Natural killer cell (primary cell): Measurements from ENCODE around the gene SLC7A6OS. TPM values are rescaled to one million over a fixed set of nuclear protein-coding genes. Genes with fewer than 3 reads are reported as not detected.
A peak's percentile ranks its signal among the peaks of the same experiment; 100 is the strongest.

Source experiments
- ATAC-seq, 3 donors: fragments of 150-1000 bp in 2 of 3; fragments of 200-7000 bp in 1 of 3; cut with Tn5 transposase; 1 replicate in 1 of 3; 2 replicates in 2 of 3; pipeline ENCODE4 v1.10.0; 2021; ENCODE audit warnings: mild to moderate bottlenecking in 2 of 3, moderate library complexity in 2 of 3
- DNase-seq, 2 donors: peaks; one replicate each; pipeline versions ENCODE4 v3.0.0 to v3.0.0-alpha.2; 2013 to 2021; ENCODE audit warnings: mixed read lengths in 1 of 2
- H3K27ac ChIP-seq: one replicate; pipeline ENCODE4 v1.5.1; 2013; ENCODE audit warnings: mild to moderate bottlenecking, low read length
- H3K27me3 ChIP-seq: one replicate; pipeline ENCODE4 v1.6.1; 2013; ENCODE audit warnings: low read length; ENCODE audit not compliant: control insufficient read depth, insufficient read depth
- H3K36me3 ChIP-seq: one replicate; pipeline ENCODE4 v1.6.1; 2013; ENCODE audit warnings: low read length; ENCODE audit not compliant: control insufficient read depth, insufficient read depth
- H3K4me1 ChIP-seq: one replicate; pipeline ENCODE4 v1.6.1; 2013; ENCODE audit warnings: low read length; ENCODE audit not compliant: control insufficient read depth, insufficient read depth
- H3K4me3 ChIP-seq: one replicate; pipeline ENCODE4 v1.5.1; 2013; ENCODE audit warnings: low read length
- H3K9me3 ChIP-seq: one replicate; pipeline ENCODE4 v1.6.1; 2013; ENCODE audit warnings: low read length; ENCODE audit not compliant: control insufficient read depth, insufficient read depth
- H3K27ac Mint-ChIP-seq, 2 donors: one replicate each; pipeline ENCODE4 v1.8.0; 2022; ENCODE audit warnings: mild to moderate bottlenecking in 2 of 2, mixed read lengths in 2 of 2, moderate library complexity in 1 of 2
- H3K27me3 Mint-ChIP-seq, 2 donors: one replicate each; pipeline ENCODE4 v1.8.0; 2022; ENCODE audit warnings: low read depth in 2 of 2, mixed read lengths in 2 of 2
- H3K36me3 Mint-ChIP-seq: one replicate; pipeline ENCODE4 v1.8.0; 2022; ENCODE audit warnings: mixed read lengths
- H3K4me1 Mint-ChIP-seq, 2 donors: one replicate each; pipeline ENCODE4 v1.8.0; 2022; ENCODE audit warnings: mixed read lengths in 2 of 2
- H3K4me3 Mint-ChIP-seq: one replicate; pipeline ENCODE4 v1.8.0; 2022; ENCODE audit warnings: mild to moderate bottlenecking, moderate library complexity, mixed read lengths
- H3K9me3 Mint-ChIP-seq, 2 donors: one replicate each; pipeline ENCODE4 v1.8.0; 2022; ENCODE audit warnings: mixed read lengths in 2 of 2
- WGBS: methylation state at CpG from one replicate; pipeline ENCODE4 v1.1.7; 2013; ENCODE audit warnings: missing lambda C conversion rate; ENCODE audit not compliant: insufficient coverage; 5-methylcytosine and 5-hydroxymethylcytosine counted together
- intact Hi-C: fragments of 100-400 bp; cut with micrococcal nuclease; formaldehyde crosslinking; loops from one replicate; pipeline ENCODE4 v1.14.2; 2022
- total RNA-seq, 4 donors: library from RNA; stranded (reverse); fragments of 120-200 nt in 1 of 4; gene quantifications; one replicate each; pipeline versions ENCODE4 v1.2.3 to v1.2.4, GENCODE V29; 2013 to 2022
- TF ChIP-seq, protein P1 (sequence below): fragments of 200-600 bp; IDR thresholded peaks from one replicate; pipeline ENCODE4 v1.8.0; 2022; ENCODE audit warnings: antibody characterized with exemption

Gene SLC7A6OS
- 10 to 100 TPM; 46.3 to 57.3 (median 56.1) TPM for total RNA-seq
- total RNA-seq (2013), result 33.7 TPM

DNA sequence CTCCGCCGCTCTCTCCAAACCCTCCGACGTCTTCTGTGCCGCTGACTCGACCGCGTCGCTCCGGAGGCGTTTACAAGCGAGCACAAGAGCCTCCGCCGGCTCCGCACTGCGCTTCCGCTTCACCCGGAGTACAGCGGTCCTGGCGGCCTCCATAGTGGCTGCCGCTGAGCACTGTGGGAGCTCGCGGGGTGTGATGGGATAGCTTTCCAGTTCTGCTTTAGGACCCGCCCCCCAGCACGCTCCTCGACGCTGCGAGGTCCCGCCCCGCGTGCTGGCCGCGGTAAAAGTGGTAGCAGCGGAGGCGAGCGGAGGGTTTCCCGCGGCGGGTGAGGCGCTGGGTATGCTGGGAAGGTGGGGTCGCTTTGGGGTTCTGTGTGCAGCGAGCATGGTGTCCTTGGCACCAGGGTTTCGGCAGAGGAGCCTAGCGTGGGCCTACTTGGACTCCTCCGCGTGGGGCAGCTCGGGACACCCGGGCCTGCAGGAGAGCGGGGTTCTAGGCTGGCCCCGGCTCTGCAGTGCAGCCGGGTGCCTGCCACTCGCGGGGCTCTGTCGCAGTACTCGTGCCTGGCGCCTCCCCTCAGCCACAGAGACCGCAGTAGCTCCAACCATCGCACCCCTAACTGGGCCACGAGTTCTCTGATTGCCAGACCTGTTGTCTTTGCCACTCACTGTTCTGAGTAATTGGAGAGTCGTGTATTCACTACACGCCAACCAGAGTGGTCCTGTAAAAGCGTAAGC, at the start of gene SLC7A6OS, which contains the start of gene PRMT7:
TSS of gene SLC7A6OS (minus strand) at position 173 of the 738 bp plus-strand sequence. CDS start at position 153, 20 bp downstream.
TSS of gene PRMT7 (plus strand) at position 246 of the 738 bp plus-strand sequence. CDS start 4,961 bp downstream, outside the sequence.
- no peaks in the 10 kb centered on the region for H3K27me3 ChIP-seq
- ATAC-seq (peak; percentile 96 to 100 (median 96)), DNase-seq (peak; percentile 88 to 96)
- H3K9me3 ChIP-seq, result no peaks in the 10 kb centered on the region
- H3K4me1 ChIP-seq, result peaks cover 29% of the 10 kb centered on the region
- Mint-ChIP-seq H3K9me3 (no peaks in the 10 kb centered on the region), H3K27me3 (no peaks in the 10 kb centered on the region), H3K4me3 (peak within 1 kb of the TSS; percentile 96), H3K4me1 (peaks cover 30 to 39% of the 10 kb centered on the region in 2 donors), H3K27ac (peak within 1 kb of the TSS; percentile 93 to 96), H3K36me3 (no peaks in the 10 kb centered on the region)
- H3K36me3 ChIP-seq, result peaks cover 37% of the 10 kb centered on the region
- H3K27ac ChIP-seq, result peak within 1 kb of the TSS; percentile 69
- WGBS, result under 1% methylated on average over 62 of the region's 62 CpGs
- H3K4me3 ChIP-seq, result peak within 1 kb of the TSS; percentile 61
- TF ChIP-seq, protein P1, sequence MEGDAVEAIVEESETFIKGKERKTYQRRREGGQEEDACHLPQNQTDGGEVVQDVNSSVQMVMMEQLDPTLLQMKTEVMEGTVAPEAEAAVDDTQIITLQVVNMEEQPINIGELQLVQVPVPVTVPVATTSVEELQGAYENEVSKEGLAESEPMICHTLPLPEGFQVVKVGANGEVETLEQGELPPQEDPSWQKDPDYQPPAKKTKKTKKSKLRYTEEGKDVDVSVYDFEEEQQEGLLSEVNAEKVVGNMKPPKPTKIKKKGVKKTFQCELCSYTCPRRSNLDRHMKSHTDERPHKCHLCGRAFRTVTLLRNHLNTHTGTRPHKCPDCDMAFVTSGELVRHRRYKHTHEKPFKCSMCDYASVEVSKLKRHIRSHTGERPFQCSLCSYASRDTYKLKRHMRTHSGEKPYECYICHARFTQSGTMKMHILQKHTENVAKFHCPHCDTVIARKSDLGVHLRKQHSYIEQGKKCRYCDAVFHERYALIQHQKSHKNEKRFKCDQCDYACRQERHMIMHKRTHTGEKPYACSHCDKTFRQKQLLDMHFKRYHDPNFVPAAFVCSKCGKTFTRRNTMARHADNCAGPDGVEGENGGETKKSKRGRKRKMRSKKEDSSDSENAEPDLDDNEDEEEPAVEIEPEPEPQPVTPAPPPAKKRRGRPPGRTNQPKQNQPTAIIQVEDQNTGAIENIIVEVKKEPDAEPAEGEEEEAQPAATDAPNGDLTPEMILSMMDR, result no peak
- intact Hi-C loops, result loop anchor here (1.0 to 10.0 kb wide), 4 partner anchors 27 to 746 kb away; partner anchors contain the start of genes CTCF, NFATC3 and SLC7A6

DNA sequence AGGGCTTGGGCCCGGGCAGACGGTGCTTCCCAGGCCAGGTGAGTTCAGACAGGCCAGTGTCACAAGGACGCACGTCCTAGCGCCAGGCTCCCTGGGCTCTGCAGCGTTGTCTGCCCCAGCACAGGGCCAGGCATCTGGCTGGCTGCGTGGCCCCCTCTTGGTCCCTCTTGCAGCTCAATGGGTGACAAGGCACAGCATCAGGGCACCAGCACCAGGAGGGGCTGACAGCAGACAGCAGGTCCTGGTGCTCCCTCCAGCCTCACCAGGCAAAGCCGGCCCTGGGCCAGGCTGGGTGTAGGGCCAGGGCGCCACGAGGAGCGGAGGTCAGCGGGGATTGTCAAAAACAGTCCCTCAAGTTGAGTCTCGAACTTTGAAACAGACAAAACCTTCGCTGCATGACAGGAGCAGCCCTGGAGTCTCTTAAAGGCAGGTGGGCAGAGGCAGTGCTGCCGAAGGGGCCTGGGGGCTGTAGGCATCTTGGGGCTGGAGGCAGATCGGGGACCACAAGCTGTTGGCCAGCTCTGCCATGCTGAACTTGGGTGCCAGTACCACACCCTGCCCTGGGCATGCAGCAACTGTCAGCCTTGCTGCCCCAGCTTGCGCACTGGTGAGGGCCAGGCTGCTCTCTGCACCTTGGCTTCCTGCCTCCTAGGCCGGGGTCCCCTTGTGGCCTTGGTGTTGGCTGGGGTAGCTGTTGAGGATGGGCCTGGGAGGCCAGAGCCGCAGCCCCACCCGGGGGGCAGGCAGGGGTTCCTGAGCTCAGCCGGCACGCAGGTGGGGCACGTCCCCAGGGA, 48.8 kb upstream of the SLC7A6OS start:
- Histone ChIP-seq H3K36me3 (peaks cover 24% of the 10 kb centered on the region), H3K27me3 (no peaks in the 10 kb centered on the region), H3K4me1 (peaks cover 41% of the 10 kb centered on the region), H3K27ac (no peak overlapping the region), H3K9me3 (no peaks in the 10 kb centered on the region), H3K4me3 (no peak overlapping the region)
- Mint-ChIP-seq H3K27ac (no peak overlapping the region), H3K27me3 (no peaks in the 10 kb centered on the region), H3K4me3 (no peak overlapping the region), H3K4me1 (peaks cover 30 to 43% of the 10 kb centered on the region in 2 donors), H3K36me3 (no peaks in the 10 kb centered on the region), H3K9me3 (no peaks in the 10 kb centered on the region)
- TF ChIP-seq, protein P1, result no peak
- ATAC-seq (no peak), DNase-seq (no peak)
- WGBS, result 95% methylated on average over 23 of the region's 23 CpGs
- intact Hi-C loops, result no loop called here

DNA sequence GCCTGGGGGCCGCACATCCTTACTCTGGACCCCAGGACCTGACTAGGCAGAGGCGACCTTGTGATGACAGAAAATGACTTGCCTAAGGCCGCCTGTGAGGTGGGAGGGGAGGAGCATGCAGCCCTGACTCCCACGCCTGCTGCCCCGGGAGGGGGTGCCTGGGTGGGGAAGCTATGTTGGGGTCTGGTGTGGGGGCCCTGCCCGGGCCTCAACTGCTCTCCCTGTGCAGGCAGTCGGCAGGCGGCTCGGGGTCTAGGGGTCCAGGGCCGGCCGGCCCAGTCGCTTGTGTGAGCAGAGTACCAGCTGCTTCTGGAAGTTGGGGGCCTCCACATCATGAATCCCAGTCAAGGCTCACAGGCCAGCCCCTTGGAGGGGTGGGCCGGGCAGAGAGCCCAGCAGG, 48.2 kb upstream of the SLC7A6OS start:
- H3K27ac ChIP-seq, result no peak overlapping the region
- WGBS, result 97% methylated on average over 13 of the region's 13 CpGs
- intact Hi-C loops, result no loop called here
- Mint-ChIP-seq H3K27ac (no peak overlapping the region), H3K4me1 (peaks cover 30 to 43% of the 10 kb centered on the region in 2 donors), H3K36me3 (no peaks in the 10 kb centered on the region), H3K9me3 (no peaks in the 10 kb centered on the region), H3K27me3 (no peaks in the 10 kb centered on the region), H3K4me3 (no peak overlapping the region)
- no peak overlapping the region for H3K4me3 ChIP-seq
- TF ChIP-seq, protein P1, result no peak
- no peak for DNase-seq
- peaks cover 24% of the 10 kb centered on the region for H3K36me3 ChIP-seq
- no peak for ATAC-seq
- H3K9me3 ChIP-seq, result no peaks in the 10 kb centered on the region
- H3K4me1 ChIP-seq, result peaks cover 40% of the 10 kb centered on the region
- H3K27me3 ChIP-seq, result no peaks in the 10 kb centered on the region
